Osteocyte (in vitro differentiated cells): ENCODE results near the gene KISS1. TPM values are rescaled to one million over a fixed set of nuclear protein-coding genes. Genes with fewer than 3 reads are reported as not detected.

Experiments
- DNase-seq: peaks from one replicate; pipeline ENCODE4 v3.0.0; 2021; ENCODE audit warnings: mixed read lengths; ENCODE audit not compliant: unreplicated experiment; ENCODE audit errors: extremely low spot score
- H3K27ac Mint-ChIP-seq: one replicate; pipeline ENCODE4 v1.8.0; 2021; ENCODE audit warnings: mild to moderate bottlenecking, mixed read lengths; ENCODE audit not compliant: unreplicated experiment
- H3K27me3 Mint-ChIP-seq: one replicate; pipeline ENCODE4 v1.8.0; 2021; ENCODE audit warnings: mixed read lengths; ENCODE audit not compliant: unreplicated experiment
- H3K36me3 Mint-ChIP-seq: one replicate; pipeline ENCODE4 v1.8.0; 2021; ENCODE audit warnings: mixed read lengths; ENCODE audit not compliant: unreplicated experiment
- H3K4me1 Mint-ChIP-seq: one replicate; pipeline ENCODE4 v1.8.0; 2021; ENCODE audit warnings: mixed read lengths; ENCODE audit not compliant: unreplicated experiment
- H3K4me3 Mint-ChIP-seq: one replicate; pipeline ENCODE4 v1.8.0; 2021; ENCODE audit warnings: mild to moderate bottlenecking, moderate library complexity, mixed read lengths; ENCODE audit not compliant: unreplicated experiment
- H3K9me3 Mint-ChIP-seq: one replicate; pipeline ENCODE4 v1.8.0; 2021; ENCODE audit warnings: mixed read lengths; ENCODE audit not compliant: unreplicated experiment
- total RNA-seq: library from RNA; stranded (reverse); gene quantifications from 2 replicates; pipeline ENCODE4 v1.2.1, GENCODE V29; 2021
- TF ChIP-seq, protein P1 (sequence below): fragments of 200-600 bp; sonication (generic); IDR thresholded peaks from 2 replicates; pipeline ENCODE4 v1.5.0; 2021; ENCODE audit warnings: antibody characterized with exemption, mild to moderate bottlenecking, moderate library complexity

Gene KISS1
- total RNA-seq, 1 donor from 2014 or later = not detected

DNA sequence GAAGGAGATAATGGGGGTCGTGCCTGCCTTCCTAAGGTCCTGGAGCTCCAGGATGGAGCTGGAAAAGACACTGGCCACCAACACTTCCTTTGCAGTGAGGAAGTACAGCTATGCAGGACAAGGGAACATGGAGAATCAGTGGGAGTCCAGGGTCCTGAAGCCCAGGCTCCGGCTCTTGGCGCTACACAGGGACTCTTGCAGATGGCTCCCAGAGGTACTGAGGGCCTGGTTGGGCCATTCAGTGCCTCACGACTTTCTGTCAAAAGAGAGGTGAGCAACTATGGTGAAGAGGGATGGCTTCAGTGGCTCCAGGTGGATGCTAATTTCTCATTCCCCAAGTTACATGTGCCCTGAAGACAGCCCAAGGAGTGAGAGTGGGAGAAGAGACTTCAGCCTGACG lies 42.6 kb downstream of the KISS1 start:
- Mint-ChIP-seq H3K27me3 (peaks cover 7% of the 10 kb centered on the region), H3K4me1 (peaks cover 15% of the 10 kb centered on the region), H3K4me3 (no peak overlapping the region), H3K27ac (no peak overlapping the region), H3K36me3 (no peaks in the 10 kb centered on the region), H3K9me3 (no peaks in the 10 kb centered on the region)
- TF ChIP-seq, protein P1, sequence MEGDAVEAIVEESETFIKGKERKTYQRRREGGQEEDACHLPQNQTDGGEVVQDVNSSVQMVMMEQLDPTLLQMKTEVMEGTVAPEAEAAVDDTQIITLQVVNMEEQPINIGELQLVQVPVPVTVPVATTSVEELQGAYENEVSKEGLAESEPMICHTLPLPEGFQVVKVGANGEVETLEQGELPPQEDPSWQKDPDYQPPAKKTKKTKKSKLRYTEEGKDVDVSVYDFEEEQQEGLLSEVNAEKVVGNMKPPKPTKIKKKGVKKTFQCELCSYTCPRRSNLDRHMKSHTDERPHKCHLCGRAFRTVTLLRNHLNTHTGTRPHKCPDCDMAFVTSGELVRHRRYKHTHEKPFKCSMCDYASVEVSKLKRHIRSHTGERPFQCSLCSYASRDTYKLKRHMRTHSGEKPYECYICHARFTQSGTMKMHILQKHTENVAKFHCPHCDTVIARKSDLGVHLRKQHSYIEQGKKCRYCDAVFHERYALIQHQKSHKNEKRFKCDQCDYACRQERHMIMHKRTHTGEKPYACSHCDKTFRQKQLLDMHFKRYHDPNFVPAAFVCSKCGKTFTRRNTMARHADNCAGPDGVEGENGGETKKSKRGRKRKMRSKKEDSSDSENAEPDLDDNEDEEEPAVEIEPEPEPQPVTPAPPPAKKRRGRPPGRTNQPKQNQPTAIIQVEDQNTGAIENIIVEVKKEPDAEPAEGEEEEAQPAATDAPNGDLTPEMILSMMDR = no peak
- DNase-seq = no peak

DNA sequence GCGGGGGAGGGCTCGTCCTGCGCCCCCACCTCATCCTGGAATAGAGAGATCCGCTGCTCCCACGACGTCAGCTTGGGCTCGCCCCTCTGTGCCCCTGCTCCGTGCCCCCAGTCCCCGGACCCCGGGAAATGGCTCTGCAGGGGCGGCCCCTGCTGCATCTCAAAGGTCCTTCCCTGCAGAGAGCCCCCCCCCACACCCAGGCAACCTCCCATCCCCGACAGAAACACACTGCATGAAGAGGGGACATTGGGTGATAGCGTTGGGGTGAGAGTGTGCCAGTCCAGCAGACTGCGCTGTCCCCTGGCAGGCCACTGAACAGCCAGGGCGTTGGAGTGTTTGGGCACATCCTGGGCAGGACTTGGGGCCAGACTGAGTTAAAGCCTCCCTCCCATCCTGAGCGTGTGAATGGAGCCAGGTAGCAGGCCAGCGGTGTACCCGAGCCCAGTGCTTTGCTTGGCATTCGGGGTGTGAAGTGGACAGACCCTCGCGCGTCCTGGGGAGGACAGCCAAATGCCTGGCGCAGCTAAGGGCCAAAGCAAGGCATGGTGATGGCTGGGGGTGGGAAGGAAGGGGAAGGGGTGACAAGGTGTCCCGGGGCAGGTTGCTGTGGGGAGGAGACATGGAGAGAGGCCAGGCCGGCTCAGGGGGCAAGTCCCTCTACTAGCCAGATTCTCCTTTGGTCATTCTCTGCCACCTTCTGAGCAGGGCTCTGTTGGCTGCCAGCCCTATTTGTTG lies 43.8 kb downstream of the KISS1 start:
- DNase-seq = no peak
- TF ChIP-seq, protein P1 = no peak
- Mint-ChIP-seq H3K27me3 (peaks cover 7% of the 10 kb centered on the region), H3K9me3 (no peaks in the 10 kb centered on the region), H3K36me3 (no peaks in the 10 kb centered on the region), H3K4me3 (peak overlapping the region; percentile 71), H3K4me1 (peaks cover 15% of the 10 kb centered on the region), H3K27ac (no peak overlapping the region)

DNA sequence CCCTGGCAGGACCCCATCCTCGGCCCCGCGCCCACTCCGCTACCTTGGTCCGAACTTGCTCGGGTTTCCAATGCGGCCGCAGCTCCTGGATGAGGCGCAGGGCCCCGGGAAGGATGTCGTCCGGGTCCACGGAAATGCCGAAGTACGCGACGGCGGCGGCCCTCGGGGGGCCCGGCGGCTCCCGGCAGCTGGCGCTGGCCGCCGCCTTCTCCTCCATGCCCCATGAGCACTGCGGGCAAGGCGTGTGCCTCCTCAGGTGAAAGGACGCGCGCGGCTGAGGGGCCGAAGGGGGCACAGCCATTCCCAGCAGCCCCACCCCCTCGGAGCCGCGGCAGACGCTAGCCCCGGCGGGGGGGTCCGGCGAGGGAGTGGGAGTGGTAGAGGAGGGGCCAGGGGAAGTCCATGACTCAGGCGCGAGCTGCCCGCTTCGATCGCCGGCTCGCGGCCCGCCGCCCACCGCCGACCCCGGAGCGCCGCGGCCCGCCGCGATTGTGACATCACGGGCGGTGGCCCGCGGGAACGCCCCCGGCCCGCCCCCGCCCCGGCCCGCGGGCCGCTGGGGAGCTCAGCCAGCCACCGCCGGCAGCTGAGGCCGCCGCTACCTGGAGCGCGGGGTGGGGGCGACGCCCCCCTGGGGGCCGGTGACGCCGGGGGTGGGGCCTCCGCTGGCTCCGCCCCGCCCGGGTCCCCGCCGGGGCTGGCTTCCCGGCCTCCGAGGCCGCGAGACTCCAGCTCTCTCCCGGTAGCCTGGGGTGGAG lies 44.6 kb downstream of the KISS1 start, which contains the start of gene ETNK2:
TSS of gene ETNK2 (minus strand) at position 493 of the 758 bp plus-strand sequence. CDS start at position 301, 192 bp downstream.
- Mint-ChIP-seq H3K36me3 (no peaks in the 10 kb centered on the region), H3K4me1 (peaks cover 15% of the 10 kb centered on the region), H3K27ac (no peak within 1 kb of the TSS), H3K4me3 (peak within 1 kb of the TSS; percentile 71), H3K27me3 (peaks cover 5% of the 10 kb centered on the region), H3K9me3 (no peaks in the 10 kb centered on the region)
- TF ChIP-seq, protein P1 = no peak
- DNase-seq = peak; percentile 90

DNA sequence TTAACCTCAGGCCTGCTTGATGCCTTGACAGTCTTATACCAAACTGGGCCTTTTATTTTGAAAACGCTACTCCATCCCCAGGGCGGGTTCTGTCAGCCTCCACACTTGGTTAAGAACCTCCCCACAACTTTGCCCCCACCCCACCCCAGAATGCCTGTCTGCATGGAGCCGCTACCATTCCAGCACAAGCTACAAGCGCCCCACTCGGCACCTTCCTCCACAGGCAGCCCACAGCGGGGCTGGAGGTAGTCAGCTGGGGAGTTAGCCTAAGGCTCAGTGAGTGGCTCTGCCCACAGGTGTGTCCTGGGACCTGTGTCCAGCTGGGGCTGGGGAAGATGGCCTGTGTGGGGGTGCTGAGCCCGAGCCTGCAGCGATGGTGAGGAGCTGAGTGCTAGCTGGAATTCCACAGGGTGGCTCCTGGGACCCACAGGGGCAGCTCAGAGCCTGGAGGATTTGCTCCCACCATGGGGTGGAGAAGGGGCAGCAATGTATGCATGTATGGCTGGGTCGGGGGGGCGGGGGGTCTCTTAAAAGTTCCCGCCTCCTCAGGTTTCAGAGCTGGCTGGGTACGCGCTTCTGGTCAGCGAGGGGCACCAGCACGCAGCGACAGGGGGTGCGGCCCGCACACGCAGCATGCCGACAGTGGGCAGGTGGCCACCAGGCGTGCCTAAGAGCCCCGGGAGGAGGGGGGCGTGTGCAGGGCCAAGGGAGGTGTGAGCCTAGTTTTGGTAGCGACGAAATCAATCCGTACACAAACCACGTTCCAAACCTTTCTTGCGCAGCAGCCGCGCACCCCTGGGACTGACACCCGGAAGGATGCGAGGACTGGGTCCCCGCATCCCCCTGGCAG lies 45.4 kb downstream of the KISS1 start:
- H3K4me1 Mint-ChIP-seq = peaks cover 15% of the 10 kb centered on the region
- H3K4me3 Mint-ChIP-seq = peak overlapping the region; percentile 67
- TF ChIP-seq, protein P1 = no peak
- H3K27ac Mint-ChIP-seq = peak overlapping the region; percentile 44
- H3K36me3 Mint-ChIP-seq = no peaks in the 10 kb centered on the region
- DNase-seq = no peak
- H3K9me3 Mint-ChIP-seq = no peaks in the 10 kb centered on the region
- H3K27me3 Mint-ChIP-seq = no peaks in the 10 kb centered on the region
